ENCODE measurements around the gene OXNAD1.
A peak's percentile ranks its signal among the peaks of the same experiment; 100 is the strongest.

Gene OXNAD1

GRCh38 chr3:16284633-16285032 lies 19.6 kb downstream of the OXNAD1 start:
- DNase-seq = no peak

GRCh38 chr3:16286161-16286560 lies 21.1 kb downstream of the OXNAD1 start:
- peak; percentile 66 for DNase-seq

DNA sequence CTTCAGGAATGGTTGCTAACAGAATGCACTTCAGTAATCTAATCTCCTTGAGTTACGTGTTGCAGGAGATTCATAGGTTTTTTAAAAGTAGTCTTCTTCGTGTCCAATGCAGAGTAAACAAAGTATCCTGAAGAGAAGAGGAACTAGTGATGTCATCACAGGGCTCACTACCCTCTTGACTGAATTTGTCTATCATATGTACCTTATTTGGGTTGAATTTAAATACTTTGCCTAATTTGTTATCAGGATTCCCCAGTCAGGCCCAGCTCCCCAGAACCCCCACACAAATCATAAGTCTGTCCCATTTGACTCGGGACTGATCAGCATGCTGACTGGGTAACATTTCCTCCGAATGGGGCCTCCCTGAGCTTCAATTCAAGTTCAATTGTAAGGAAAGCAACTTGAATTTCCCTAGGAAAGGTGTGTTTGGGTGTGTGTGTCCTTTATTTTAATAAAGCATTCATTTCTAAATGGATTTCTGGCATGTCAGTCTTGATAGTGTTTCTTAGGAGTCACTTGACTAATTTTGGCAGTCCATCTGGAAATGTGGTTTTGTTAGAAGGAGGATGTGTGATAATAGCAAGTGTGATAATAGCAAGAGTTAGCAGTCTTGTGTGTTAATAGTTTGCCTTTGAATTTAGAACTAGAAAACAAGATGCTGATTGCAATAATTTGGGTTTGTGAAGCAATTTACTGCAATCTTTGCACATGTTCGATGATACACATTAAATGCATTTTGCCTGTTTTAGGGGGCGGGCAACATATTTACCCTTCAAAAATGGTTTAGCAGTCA lies 21.9 kb downstream of the OXNAD1 start:
- no peak for DNase-seq

- DNase-seq = no peak
Measured at GRCh38 chr3:16288664-16289063, 23.7 kb downstream of the OXNAD1 start.

DNA sequence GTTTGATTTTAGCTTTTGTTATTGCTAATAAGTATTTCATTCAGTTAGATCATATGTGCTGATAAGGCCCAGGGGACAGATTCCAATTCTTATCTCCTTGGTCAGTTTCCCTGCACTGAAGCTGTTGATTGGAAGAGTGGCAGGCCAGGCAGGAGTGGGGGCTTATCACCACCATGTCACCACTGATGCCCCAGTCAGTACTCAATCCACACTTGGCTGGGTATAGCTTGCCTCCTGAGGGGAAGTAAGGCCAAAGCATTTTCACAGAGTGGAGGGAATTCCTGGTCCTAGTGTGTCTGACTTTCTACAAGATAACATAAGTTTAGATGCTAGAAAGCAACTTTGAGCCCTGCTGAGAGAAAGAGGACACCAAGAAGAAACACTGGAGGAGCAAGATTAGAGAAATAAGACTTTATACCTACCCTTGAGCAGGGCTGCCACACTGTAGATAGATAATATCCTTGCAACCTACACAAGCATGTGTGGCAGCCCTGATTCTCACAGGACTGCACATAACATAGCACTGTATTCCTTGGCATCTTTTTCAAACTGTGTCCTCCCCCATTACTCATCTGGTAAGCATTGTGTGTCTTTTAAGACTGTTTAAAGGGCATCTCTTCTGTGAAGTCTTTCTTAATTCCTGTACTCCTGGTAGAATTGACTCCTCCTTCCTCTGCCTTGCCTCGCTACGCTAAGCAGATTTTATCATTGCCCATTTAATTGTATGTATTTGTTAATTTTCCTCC lies 24.3 kb downstream of the OXNAD1 start:
- DNase-seq = no peak

DNA sequence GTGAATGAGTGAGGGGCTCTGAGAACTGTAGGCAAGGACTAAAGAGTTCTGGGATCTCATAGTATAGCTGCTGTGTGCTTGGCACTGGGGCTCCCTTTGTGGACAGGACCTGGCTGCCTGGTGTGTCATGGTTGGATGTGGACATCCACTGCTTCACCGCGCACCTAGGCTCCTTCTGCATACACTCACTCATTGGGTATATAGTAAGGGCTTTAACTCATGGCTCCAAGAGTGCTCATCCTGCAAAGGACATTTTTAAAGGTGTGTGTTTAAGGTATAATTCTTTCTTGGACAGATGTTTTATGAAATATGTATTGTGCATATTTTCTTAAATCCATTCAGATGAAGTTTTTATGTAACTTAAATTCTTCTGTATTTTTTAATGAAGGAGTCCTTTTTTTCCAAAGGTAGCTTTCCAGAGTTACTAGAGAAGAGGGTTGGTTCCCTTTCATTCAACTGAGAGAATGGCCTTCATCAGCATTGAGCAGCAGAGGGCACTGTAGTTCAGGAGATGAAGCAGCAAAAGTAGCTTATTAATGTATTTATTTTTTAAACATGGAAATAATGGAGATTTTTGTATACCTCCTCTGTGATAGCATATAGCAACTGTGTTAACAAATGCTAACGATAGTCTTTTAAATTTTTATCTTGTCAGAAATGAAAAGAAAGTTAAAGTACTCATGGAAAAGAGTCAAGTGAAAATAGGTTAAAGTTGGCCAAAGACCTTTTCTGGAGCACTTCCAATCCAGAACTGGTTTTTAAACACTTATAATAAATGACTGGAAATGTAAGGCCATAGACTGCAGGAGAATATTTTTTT lies 25.2 kb downstream of the OXNAD1 start:
- DNase-seq = peak; percentile 64

DNA sequence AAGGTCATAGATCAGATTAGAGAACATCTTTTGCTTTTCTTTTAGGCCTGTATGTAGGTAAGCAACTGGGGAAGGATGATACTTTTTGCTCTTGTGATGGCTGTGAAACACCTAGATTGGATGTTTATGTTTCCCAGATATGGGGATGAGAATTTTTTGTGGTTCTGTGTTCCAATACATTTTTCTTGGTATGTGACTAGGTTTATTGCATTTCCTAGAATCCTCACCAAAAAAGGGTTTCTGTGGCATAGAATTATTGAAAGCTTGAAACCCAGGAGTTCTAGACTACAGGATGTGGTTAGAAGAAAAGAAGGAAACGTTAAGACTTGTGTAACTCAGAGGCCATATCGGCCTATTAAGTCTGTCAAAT lies 25.8 kb downstream of the OXNAD1 start:
- DNase-seq = no peak

- no peak for DNase-seq
Measured at GRCh38 chr3:16294844-16295243, 29.8 kb downstream of the OXNAD1 start.

DNA sequence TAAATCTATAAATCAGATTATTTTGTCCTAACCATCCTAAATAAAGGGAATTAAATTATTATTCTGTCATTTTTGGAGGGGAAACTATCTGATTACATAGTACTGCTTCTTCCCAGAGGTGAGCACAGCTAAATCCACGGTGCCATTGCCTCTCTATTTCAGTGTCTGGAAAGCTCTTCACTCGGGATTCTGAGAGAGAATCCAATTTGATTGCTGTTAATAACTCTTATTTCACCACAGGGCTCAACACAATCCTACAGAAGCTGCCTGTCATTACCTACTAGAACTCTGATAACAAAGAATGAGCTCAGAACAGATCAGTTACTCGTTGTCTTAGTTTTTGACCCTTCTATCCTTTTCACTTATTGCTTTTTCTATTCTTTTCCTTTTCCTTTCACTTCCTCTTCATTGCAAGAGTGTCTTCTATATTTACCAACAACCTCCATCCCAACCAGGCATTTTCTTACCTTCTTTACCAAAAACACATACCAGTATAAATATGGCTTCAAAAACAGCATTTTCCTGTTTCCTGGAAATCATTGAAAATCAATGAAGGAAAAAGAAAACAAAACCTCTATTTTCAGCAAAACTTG lies 30.4 kb downstream of the OXNAD1 start:
- no peak for DNase-seq

GRCh38 chr3:16297997-16298885 lies 33.2 kb downstream of the OXNAD1 start:
- DNase-seq = no peak

GRCh38 chr3:16298891-16299290 lies 33.9 kb downstream of the OXNAD1 start:
- DNase-seq = no peak

DNA sequence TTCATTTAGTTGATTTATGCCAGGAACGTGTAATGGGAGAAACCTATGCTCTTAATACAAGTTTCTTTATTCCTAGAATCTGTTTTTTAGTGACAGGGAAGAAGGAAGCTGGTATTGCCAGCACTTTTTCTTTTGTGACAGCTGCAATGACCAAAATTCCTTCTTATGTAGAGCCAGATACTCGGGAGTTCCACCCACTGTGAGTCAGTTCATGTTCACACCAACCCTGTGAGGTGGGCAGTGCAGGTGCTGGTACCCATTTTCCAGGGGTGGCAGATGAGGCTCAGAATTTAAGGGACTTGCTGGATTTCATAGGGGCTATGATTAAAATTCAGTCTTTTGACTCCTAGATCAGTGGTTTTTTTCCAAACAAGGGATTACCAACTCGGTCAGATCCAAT lies 34.7 kb downstream of the OXNAD1 start:
- DNase-seq = no peak

DNA sequence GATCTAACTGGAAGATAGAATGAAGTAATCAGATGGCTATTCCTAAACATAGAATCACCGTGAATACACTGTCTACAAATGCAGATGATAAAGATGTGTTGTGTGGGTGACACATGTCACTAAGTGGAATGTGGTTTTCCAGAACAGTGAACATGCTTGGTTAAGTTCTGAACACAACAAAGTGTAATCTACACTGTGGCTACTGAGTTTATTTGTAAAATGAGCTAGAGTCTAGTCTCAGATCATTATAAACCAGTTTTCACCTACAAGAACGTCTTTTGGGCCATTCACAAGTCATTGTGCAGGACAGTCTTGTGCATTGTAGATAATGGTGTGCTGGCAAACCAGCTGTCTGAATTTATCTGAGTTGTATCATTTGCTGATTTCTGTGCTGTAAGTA lies 35.3 kb downstream of the OXNAD1 start:
- DNase-seq = no peak

DNA sequence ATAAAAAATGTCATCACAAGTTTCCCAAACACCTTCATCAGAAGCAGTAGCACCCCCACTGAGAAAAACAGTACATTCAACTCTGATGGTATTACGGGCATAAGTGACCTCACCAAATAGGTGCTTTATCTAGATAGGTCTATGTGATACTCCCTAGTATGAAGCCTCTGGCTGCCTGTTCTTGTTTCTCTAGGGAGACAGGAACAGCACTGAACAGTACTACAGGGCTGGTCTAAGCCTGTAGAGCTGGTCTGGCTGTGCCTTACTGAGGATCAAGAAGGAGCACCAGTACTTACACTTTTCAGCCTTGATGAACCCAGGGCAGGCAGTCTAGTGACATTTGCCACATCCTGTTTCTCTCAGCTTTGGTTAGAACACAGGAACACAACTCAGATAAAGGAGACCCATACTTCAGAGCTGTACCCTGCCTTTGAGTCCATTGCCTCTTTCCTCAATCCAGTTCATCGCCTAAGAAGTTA lies 35.9 kb downstream of the OXNAD1 start:
- no peak for DNase-seq

DNA sequence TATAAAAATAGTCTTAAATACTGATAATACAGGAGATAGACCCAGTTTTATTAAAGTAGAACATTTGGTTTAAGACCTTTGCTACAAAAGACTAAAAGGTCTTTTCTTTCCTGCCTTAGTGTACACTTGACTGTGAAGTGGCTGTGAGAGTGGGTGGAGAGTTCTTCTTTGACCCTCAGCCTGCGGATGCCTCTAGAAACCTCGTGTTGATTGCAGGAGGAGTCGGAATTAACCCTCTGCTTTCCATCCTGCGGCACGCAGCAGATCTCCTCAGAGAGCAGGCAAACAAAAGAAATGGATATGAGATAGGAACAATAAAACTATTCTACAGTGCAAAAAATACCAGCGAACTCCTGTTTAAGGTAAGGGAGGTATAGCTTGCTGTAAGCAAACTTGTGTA lies 36.5 kb downstream of the OXNAD1 start:
- no peak for DNase-seq

GRCh38 chr3:16302082-16302631 lies 37.1 kb downstream of the OXNAD1 start:
- DNase-seq = no peak

DNA sequence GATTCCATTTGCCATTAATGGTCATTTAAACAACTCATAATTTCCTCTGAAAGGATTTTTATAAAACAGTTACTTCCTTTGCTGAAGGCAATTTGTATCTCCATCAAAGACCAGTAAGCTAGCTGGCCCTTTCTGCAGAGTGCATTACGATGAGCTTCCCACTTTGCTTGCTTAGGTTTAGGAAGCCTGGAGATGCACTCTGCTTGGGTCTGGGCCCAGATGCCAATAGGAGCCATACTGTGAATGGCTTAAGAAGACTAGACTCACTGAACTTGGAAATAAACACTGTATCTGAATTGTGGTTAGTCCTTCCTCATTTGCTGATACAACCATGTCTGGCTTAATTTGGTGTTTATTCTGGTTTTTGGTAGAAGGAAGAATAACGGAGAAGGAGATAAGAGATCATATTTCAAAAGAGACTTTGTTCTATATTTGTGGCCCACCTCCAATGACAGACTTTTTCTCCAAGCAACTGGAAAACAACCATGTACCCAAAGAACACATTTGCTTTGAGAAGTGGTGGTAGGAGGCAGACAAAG lies 38.1 kb downstream of the OXNAD1 start:
- DNase-seq = no peak

- no peak for DNase-seq
Measured at GRCh38 chr3:16304061-16305010, 39.3 kb downstream of the OXNAD1 start.

GRCh38 chr3:16305111-16305541 lies 40.1 kb downstream of the OXNAD1 start:
- DNase-seq = peak; percentile 66

Data from stimulated activated CD8-positive, alpha-beta memory T cell treated with anti-CD3 and anti-CD28 coated beads, Interleukin-4, amount 100 ng/mL, for 48 hours (primary cell).